ENCODE results near the gene KRTAP10-7. TPM values are rescaled to one million over a fixed set of nuclear protein-coding genes. Genes with fewer than 3 reads are reported as not detected.

The KRTAP10-7 gene
- total RNA-seq, 4 donors from 2014 or later = not detected

GRCh38 chr21:44616591-44616926 lies 16.2 kb downstream of the KRTAP10-7 start:
- intact Hi-C loops (cut with DNase I; ENCODE audit: low total_unique reads) = no loop called here
- H3K27me3 ChIP-seq = no peaks in the 10 kb centered on the region
- TF ChIP-seq POLR2A (IDR thresholded peaks at IDR 0.05) = no peak
- TF ChIP-seq CTCF (IDR thresholded peaks at IDR 0.05) = no peak

GRCh38 chr21:44617071-44617501 lies 16.7 kb downstream of the KRTAP10-7 start:
- no peaks in the 10 kb centered on the region for H3K36me3 ChIP-seq
- intact Hi-C loops (cut with DNase I; ENCODE audit: low total_unique reads) = no loop called here
- H3K9me3 ChIP-seq = no peaks in the 10 kb centered on the region
- no peaks in the 10 kb centered on the region for H3K27me3 ChIP-seq
- TF ChIP-seq CTCF (IDR thresholded peaks at IDR 0.05) (no peak), POLR2A (IDR thresholded peaks at IDR 0.05) (no peak)
- no peak overlapping the region for H3K4me3 ChIP-seq
- H3K4me1 ChIP-seq = no peaks in the 10 kb centered on the region
- DNase-seq = no peak
- no peak overlapping the region for H3K27ac ChIP-seq

More at GRCh38 chr21:44616591-44616926, 16.2 kb downstream of the KRTAP10-7 start:
- Histone ChIP-seq H3K4me3 (no peak overlapping the region), H3K4me1 (no peaks in the 10 kb centered on the region), H3K36me3 (no peaks in the 10 kb centered on the region), H3K27ac (no peak overlapping the region), H3K9me3 (no peaks in the 10 kb centered on the region)
- DNase-seq = no peak

- Histone ChIP-seq H3K27ac (no peak overlapping the region), H3K9me3 (no peaks in the 10 kb centered on the region), H3K36me3 (no peaks in the 10 kb centered on the region), H3K27me3 (no peaks in the 10 kb centered on the region), H3K4me1 (no peaks in the 10 kb centered on the region), H3K4me3 (no peak overlapping the region)
- intact Hi-C loops (cut with DNase I; ENCODE audit: low total_unique reads) = no loop called here
- TF ChIP-seq POLR2A (IDR thresholded peaks at IDR 0.05) = no peak
- no peak for TF ChIP-seq CTCF (IDR thresholded peaks at IDR 0.05)
- no peak for DNase-seq
These were observed 18.1 kb downstream of the KRTAP10-7 start for GRCh38 chr21:44618504-44618903.

GRCh38 chr21:44618909-44619308 lies 18.5 kb downstream of the KRTAP10-7 start:
- Histone ChIP-seq H3K4me1 (no peaks in the 10 kb centered on the region), H3K4me3 (no peak overlapping the region), H3K9me3 (no peaks in the 10 kb centered on the region), H3K36me3 (no peaks in the 10 kb centered on the region), H3K27me3 (no peaks in the 10 kb centered on the region), H3K27ac (no peak overlapping the region)
- TF ChIP-seq CTCF (IDR thresholded peaks at IDR 0.05) = no peak
- TF ChIP-seq POLR2A (IDR thresholded peaks at IDR 0.05) = no peak
- DNase-seq = no peak
- intact Hi-C loops (cut with DNase I; ENCODE audit: low total_unique reads) = no loop called here

- Histone ChIP-seq H3K36me3 (no peaks in the 10 kb centered on the region), H3K4me3 (no peak overlapping the region), H3K27me3 (no peaks in the 10 kb centered on the region), H3K4me1 (no peaks in the 10 kb centered on the region), H3K27ac (no peak overlapping the region), H3K9me3 (no peaks in the 10 kb centered on the region)
- no peak for DNase-seq
- intact Hi-C loops (cut with DNase I; ENCODE audit: low total_unique reads) = no loop called here
- TF ChIP-seq POLR2A (IDR thresholded peaks at IDR 0.05) (no peak), CTCF (IDR thresholded peaks at IDR 0.05) (no peak)
These were observed 19.5 kb downstream of the KRTAP10-7 start for GRCh38 chr21:44619886-44620285.

All from uterus (tissue), 4 donors.